Forelimb muscle (tissue), 1 donor: Measurements from ENCODE around the gene TREX2. TPM values are rescaled to one million over a fixed set of nuclear protein-coding genes. Genes with fewer than 3 reads are reported as not detected.

ENCODE experiments used
- DNase-seq: peaks from one replicate; pipeline ENCODE4 v3.0.0-alpha.2; 2013; ENCODE audit warnings: low read depth
- polyA plus RNA-seq: library from polyadenylated mRNA; unstranded; fragments of 120-200 nt; gene quantifications from one replicate; pipeline ENCODE4 v1.2.1, GENCODE V29; 2013; ENCODE audit not compliant: insufficient read length

TREX2 gene
- polyA plus RNA-seq, 1 donor: 0.20 TPM

DNA sequence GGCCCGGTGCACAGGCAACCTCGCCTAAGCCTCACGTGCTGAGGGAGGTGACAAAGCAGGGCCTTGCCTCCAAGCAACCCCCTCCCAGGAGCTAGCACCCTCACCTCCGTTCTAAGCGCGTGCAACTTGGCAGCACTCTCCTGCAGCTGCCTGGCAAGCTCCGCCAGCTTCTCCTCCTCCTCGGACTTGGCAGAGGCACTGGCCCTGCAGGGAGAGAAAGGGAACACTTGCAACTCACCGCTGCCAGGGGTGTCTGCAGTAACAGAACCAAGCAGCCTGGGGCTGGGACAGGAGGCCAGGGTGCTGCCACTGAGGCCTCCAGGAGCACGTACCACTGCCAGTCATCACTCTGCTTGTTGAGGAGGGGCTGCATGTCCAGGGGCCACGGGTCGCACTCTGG, 10.3 kb upstream of the TREX2 start:
- no peak for DNase-seq

DNA sequence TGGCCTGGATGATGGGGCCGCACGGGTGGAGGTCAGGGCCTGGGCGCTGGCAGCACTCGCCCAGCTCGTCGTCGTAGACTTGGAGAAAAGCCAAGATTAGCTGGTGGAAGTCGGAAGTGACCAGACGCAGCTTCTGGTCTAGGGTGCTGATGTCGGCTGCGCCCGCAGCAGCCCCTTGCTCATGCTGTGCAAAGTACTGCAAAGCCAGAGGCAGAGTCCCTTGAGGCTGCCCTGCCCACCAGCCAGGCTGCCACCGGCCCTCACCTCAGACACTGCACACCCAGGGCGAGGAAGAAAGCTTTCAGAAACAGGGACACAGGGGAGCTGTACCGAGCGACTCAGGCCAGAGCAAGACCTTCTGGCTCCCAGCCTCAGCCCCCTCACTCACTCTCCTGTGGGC, 9.7 kb upstream of the TREX2 start:
- DNase-seq: no peak

DNA sequence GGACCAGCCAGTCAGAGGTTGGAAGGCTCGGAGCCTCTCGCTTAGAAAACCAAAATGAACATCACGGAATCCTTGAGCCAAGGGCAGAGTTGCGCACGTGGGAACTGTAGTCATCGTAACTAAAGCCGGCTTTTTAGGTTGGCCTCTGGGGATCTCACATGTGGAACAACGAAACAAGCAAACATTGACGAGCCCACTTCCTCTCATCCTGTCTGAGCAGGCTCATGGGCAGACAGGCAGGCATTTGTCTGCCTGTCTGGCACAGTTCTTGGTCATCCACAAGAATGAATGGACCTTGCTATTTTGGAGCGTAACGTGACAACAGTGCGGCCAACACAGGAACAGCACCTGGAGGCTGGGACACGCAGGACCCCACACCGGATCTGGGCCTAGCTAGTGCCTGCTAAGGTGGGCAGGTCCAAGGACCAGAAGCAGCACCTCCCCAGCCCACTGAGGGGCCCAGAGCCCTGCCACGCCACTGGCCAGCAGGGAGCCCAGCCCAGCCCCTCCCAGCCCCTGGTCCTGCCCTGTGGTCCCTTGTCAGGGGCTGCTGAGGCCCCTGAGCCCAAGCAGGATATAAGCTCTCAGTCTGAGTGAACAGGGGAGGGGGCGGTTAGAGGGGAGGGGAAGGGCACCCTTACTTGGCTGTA, 9.2 kb upstream of the TREX2 start:
- DNase-seq: no peak

DNA sequence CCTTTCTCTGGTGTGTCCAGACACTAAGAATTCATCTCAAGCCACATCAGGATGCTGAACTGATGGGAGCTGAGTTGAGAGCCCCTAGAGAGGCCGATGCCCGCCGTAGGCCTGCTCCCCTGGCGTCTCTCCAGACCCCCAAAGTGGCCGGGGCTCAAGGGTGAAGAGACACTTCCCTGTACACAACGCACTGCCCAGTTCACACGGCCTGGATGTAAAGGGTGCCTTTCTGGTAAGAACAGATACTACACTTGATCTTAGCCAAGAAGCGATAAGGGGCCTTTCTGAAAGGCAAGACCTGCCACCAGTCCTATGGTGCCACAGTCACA, 5.1 kb upstream of the TREX2 start:
- no peak for DNase-seq

DNA sequence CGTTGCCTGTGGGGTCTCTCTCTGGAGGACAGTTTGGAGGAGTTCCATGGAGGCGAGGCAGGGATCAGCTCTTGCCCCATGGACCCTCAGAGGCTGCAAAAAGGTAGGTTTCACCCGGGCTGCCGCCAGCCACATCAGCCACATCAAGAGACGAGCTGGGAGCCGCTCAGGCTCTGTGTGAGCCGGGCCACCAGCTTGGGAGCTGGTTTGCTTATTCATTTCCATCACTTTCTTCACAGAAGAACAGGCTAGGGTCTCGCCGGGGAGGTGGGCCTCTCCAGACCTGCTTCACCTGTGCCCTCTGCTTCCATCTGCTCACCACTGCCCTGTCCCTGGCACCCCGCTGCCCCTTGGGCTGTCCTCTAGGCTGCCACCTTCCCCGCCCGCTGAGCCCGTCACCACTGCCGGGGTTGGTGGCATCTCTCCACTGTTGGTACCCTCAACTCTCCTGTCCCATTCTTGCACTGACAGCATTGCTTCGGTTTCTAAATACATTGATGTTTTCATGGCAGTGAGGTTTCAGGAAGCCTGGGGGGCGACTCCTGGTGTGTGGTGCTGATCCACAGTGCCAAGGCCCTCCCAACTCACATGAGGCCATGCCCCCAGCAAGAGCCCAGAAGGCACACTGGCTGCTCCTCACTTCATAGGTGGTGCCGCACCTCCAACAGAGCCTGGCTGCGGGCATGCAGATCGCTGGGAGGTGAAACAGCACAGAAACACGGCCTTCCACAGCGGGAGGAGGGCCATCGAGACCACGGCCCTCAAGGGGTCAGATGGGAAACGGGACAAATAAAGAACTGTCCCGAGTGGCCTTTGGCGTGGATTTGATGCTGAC, 4.5 kb upstream of the TREX2 start:
- DNase-seq: no peak

DNA sequence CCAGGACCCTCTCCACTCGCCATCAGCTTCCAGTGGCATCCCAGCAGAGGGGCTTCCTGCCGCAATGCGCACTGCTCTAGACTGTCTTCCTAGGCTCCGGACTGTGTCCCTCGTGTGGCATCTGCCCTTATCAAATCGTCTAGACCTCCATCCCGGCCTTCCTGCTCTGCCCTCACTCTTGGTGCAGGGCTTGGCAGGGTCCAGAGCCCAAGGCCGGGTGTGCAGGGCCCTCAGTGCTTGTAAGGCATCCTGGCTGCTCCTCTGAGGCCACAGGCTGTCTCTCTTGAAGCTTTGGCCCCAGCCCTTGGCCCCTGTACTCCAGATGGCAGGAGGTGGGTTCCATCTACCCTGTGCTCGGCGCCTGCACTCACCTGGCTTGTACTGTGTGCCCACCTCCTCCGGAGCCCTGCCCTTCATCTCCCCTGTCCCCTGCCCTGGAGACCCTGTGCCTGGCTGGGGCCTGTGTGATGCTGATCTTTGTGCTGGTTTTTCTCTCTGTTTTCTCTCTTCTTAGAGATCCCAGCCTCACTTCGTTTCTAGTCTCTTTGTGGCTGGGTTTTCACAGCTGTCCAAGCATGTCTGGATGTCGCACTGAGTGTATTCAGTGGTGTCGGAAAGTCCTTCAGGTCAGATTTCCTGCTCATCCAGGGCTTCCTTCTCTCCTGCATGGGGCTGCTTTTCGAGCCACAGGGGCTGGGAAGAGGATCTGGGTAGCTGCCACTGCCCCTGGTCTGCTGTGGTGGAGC, 3.7 kb upstream of the TREX2 start:
- DNase-seq: no peak

DNA sequence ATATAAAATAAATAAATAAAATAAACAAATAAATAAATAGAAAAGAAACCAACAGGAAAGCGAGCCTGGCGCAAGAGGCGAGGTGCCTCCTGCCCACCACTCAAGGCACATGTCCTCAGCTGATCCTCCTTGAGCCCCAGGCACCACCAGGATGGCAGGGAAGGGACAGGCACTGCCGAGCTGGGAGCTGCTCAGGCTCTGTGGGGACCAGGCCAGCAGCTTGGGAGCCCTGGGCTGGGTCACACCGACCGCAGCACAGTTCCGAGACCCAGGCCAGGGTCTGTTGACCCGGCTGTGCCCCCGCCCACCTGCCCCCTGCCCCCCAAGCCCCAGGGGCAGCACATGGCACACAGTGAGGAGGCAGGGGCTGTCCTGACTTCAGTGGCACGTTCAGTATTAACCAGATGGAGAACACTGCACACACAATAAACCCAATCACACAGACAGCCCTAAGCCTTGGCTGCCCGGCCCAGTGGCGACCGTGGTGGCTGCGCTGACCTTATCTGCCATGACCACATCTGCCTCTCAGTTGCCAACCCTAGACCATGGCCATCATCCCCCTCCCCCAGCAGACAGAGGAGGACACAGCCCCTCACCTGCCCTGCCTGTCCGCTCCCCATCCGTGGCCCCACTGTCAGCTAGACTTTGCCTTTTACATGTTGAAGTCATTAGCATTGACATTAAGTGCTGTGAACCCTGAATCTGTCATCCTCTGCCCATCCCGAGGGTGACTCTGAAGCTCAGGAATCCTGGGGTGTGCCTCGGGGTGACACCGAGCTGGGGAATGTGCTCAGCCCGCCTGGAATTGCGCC, 2.9 kb upstream of the TREX2 start:
- no peak for DNase-seq

DNA sequence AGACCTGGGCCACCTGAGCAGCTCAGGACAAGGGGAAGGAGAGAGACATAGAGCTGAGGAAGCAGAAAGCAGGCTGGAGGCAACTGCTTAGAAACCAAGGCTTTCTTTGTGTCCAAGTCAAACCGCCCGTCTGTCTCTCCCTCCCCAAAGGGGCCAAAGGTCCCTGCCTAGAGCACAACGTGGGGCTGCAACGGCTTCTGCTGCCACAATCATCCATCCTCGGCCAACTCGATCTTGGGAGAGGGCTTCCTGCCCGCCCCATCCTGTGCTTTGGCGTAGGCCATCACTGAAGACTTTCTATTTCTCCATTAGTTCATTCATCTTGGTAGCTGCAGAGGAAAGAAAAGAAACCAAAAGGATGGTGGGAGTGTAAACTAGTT, 1.7 kb upstream of the TREX2 start:
- no peak for DNase-seq

DNA sequence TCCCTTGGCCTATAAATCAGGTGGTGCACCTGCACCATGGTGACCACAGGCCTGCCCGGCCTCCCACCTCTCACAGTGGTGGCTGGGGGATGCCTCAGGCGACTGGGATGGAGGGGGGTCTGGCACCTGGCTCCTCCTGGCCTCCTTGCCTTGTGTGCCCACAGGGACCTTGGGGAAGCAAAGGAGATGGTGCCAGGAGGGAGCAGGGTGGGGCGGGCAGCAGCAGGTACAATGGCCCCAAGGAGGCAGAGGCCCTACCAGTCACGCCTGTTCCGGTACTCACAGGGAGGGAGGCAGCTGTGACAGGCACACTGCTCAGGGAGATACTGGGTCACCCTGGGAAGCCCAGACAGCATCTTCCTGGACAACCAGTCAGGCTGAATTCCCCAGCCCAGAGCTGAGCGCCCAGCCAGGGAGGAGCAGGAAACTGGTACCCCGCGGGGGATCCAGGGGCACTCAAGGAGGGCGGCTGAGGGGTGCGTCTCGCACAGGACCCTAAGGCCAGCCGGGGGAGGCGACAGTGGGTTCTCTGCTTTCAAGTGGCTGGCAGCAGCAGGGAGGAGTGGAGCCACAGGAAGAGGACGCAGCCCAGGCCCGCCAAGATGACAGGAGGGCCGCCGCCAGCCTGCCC, 1.2 kb upstream of the TREX2 start:
- DNase-seq: no peak

DNA sequence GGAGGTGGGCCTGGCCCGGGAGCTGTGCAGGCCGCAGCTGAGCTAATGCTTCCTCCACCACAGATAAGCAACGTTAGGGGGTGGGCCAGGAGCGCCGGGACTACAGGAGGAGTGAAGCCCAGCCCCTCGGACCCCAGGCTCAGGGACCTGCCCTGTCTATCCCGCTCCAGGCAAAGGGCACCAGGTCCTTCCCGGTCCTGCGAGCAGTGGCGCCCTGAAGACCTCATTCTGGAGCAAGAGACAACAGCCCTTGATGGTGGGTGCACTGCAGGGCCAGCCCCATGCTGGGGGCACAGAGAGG, 730 bp upstream of the TREX2 start:
- DNase-seq: no peak

DNA sequence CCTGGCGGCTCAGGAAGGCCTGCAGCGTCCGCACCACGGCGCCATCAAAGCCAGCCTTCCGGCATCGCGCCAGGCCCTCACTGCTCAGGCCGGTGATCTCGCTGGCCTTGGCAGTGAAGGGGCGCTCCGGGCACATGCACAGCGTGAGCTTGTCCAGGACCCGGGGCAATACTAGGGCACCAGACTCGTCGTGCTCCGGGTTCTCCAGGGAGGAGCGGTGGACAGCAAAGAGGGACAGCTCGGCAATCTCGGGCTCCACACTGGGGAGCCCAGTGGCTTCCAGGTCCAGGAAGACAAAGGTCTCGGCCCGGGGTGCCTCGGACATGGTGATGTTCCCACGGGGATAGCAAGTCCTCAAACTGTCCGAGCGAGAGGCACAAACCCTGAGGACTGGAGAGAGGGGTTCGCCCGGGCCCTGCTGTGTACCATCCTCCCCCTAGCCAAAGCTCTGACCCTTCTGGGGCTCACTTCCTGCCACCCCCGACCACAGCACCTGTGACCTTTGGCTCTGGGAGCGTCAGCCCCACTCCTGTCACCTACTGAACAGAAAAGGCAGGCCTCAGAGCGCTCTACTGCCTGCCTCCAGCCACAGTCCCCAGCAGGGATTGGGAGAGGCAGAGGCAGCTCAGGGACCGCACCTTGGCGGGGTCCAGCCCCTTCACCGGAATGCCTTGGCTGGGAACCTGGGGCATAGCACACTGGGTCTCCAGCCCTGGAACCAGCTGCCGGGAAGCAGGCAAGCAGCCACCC, 575 bp downstream of the TREX2 start:
- DNase-seq: no peak

DNA sequence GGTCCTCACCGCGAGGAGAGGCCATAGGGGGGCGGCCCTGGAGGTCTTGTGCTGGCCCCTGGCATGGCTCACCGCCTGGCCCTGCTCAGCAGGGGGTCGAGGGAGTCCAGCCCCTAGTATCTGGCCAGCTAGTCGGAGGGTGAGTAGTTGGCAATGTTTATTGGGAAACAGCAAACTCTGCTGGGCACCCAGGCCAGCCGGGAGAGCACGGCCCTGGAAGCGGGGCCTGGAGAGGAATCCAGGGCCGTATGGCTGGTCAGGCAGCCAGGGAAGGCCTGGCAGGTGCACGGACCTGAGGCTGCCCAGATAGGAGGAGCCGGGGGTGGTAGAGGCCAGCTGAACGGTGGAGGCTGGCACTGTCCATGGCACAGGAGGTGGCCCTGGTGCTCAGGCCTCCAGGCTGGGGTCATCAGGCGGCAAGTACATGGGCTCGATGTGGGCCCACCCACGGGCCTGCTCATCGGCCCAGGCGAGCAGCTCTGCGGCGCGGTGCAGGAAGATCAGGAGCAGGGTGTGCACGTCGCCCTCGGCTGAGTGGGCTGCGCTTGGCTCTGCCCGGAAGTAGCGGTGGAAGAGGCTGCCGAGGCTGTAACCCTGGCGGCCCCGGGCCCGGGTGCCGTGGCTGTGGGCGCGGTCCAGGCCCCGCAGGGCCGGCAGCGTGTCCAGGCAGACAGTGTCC, 1.4 kb downstream of the TREX2 start:
- DNase-seq: no peak

DNA sequence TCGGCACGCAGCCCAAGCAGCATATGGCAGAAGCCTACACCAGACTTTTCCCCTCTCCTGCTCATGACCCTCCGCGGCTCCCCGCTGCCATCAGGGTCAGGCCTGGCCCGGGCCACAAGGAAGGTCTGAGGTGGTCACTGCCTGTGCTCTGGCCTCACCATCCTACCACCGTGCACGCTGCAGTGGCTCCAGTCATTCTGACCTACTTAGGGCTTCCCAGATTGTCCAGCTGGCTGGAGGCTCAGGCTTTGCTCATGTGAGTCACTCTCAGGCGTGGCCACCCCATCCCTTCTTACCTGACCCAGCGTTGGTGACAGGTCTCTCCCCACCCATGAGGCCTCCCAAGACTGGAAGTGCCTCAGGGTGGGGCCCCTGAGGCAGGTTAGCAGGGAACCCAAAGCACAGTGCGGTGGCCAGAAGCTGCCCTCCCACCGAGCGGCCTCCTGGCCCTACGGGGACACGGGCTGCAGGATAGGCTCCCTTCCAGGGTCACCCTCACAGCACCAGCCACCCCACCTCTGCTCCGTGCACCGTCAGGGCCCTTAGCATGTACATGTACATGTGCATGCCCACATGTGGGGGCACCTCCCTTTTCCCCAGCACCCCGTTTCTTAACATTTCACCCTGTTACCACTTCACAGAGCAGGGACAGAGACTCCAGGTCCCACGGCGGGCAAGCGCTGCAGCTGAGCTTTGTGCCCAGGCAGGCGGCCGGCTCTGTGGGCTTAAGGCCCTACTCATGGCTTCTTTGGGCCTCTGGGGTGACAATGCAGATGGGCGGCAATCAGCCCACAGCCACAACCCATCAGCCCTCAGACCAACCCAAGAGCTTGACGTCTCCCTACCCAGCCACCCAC, 2.2 kb downstream of the TREX2 start:
- DNase-seq: no peak

DNA sequence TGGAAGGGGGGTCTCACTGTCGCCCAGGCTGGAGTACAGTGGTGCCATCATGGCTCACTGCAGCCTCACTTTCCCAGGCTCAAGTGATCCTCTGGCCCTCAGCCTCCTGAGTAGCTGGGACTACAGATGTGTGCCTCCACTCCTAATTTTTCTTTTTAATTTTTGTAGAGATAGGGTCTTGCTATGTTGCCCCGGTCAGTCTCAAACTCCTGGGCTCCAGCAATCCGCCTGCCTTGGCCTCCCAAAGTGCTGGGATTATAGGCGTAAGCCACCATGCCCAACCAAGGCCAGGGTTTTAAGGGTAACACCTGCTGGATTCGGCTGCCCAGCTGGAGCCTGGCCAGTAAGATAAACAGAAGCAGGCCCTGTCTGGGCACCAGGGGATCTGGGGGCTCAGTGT, 3.4 kb downstream of the TREX2 start:
- no peak for DNase-seq

DNA sequence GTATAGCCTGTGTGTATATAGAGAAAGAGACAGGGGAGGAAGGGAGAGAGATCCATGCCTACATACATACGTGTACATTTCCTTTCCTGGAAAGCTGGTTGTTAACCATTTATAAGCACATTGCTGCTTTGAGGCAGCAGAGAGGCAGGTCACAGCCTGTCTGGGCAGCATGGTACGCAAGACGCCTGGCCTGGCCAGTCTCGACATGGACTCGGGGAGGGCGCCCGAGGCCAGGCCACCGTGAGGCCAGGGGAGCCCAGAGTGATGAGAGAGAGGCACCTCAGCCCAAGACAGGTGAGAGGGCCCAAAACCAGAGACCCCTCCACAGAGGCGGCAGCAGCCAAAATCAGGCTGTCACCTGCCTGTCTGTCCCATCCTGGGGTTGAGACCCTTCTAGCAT, 3.9 kb downstream of the TREX2 start:
- DNase-seq: no peak

DNA sequence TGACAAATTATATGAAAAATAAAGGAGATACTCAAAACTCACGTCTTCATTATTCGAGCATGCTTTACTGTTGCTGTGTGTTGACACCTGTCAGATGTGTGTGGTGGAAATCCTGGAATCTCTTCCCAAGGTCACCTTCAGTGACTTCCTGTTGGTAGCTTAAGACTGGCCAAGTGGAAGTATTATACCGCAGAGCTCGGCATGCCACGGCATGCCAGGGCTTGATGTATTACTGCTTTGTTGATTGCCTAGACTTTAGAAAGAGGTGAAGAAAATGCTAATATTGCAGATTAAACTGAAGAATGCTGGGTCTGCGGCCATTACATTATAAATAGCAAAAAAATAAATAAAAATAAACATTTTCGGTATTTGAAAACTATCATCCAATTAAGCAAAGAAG, 4.6 kb downstream of the TREX2 start:
- no peak for DNase-seq

DNA sequence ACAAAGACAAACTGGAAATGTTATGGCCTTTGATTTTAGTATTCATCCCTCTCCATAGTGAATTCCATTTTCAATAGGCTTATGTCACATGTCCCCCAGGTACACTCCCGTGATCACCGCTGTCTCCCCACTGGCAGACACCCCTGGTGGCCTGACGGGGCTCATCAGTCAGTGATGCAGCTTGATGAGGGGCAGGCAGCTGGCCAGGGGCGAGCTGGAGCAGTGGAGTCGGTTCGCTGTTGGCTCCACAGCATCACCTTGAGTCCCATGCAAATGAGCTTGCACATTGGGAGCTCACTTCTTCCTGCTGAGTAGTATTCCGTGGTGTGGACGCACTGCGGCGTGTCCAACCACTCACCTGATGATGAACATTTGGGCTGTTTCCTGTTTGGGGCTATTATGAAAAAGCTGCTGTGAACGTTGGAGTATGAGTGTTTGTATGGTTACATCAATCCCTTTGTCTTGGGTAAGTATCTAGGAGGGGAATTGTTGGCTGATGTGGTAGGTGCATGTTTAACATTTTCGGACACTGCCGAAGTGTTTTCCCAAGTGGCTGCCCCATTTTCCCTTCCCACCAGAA, 5.2 kb downstream of the TREX2 start:
- DNase-seq: no peak

DNA sequence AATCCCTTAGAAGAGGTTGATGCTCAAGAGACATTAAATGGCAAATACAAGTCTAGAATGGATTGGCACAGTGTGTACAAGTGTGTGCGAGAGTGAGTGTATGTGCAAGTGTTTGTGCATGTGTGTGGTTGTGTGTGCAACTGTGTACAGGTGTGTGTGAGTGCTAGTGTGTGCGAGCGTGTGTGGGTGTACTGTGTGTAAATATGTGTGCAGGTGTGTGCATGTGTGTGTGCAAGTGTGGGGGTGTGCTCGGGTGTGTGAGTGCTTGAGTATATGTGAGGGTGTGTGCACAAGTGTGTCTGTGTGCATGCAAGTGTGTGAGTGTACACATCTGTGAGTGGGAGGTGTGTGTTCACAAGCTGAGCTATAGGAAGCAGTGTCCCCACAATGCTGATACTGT, 5.9 kb downstream of the TREX2 start:
- DNase-seq: no peak

DNA sequence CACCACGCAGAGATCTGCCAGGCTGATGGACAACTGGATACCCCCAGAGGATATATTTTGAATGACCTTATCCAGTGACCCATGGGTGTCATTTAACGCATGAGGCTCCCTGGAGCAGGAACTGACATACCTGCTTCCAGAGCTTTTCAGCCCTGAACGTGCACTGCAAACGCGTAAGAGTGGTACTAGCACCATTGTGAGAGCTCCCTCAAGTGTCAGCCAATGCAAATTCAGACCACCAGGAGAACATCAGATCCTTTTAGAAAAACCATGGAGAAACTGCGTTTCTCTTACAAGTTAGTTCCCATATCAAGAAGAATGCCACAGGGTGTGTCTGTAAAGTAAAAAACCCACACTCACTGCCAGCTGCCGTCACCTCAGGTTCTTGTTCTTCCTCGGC, 7.3 kb downstream of the TREX2 start:
- DNase-seq: no peak
